ENCODE data around the gene SLC8A1.

Gene SLC8A1

DNA sequence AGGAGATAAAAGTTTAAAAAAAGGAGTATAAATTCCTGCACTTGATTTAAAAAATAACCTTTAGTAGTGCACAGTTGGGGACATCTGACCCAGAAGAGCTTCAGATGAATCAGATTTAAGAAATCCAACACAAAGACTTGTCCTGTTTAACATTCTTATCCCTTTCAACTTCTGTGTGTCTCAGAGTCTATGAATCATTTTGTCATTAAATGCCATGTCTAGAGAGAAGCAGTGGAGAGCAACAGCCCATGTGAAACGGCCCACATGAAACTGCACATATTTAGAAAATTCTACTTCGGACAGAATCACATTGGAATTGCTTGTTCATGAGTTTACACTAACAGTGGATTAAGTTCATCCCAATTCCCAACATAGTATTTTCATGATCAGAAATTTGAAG lies 278.6 kb downstream of the SLC8A1 start:
- TF ChIP-seq, protein P1, sequence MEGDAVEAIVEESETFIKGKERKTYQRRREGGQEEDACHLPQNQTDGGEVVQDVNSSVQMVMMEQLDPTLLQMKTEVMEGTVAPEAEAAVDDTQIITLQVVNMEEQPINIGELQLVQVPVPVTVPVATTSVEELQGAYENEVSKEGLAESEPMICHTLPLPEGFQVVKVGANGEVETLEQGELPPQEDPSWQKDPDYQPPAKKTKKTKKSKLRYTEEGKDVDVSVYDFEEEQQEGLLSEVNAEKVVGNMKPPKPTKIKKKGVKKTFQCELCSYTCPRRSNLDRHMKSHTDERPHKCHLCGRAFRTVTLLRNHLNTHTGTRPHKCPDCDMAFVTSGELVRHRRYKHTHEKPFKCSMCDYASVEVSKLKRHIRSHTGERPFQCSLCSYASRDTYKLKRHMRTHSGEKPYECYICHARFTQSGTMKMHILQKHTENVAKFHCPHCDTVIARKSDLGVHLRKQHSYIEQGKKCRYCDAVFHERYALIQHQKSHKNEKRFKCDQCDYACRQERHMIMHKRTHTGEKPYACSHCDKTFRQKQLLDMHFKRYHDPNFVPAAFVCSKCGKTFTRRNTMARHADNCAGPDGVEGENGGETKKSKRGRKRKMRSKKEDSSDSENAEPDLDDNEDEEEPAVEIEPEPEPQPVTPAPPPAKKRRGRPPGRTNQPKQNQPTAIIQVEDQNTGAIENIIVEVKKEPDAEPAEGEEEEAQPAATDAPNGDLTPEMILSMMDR (IDR thresholded peaks at IDR 0.05; ENCODE audit: low read depth, low read length, missing control alignments) = no peak
- no peak overlapping the region for H3K4me3 ChIP-seq (ENCODE audit: low read depth, low read length)
- DNase-seq (ENCODE audit: low read depth) = no peak

DNA sequence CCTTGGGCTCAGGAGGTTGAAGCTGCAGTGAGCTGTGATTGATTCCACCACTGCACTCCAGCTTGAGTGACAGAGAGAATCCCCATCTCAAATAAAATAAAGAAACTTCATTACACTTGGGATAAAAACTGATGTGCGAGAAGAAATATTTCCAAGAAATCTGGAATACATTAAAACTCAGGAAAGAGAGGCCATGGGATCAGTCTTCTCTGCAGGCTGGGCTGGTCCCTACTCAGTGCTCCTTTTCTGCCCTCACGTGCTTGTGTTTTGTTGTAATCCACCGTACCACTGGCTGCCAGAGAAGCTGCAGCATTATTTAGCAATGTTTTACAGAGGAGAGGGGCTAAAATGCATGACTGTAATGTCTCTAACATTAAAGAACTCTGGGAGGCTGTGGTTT lies 282.0 kb downstream of the SLC8A1 start:
- no peak overlapping the region for H3K4me3 ChIP-seq (ENCODE audit: low read depth, low read length)
- no peak for DNase-seq (ENCODE audit: low read depth)
- TF ChIP-seq, protein P1 (IDR thresholded peaks at IDR 0.05; ENCODE audit: low read depth, low read length, missing control alignments) = no peak

DNA sequence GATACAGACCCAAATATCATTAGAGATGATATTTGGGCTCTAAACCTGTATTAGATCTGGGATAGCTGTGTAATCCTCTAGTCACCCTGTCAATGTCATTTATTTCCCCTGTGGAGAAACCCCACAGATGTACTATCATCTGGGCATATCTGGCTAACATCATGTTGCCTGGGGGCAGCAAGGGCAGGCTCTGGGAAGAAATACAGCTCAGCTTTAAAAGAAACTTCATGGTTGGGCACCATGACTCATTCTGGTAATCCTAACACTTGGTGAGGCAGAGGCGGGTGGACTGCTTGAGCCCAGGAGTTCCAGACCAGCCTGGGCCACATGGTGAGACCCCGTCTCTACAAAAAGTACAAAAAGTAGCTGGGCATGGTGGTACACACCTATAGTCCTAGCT lies 282.5 kb downstream of the SLC8A1 start:
- TF ChIP-seq, protein P1 (IDR thresholded peaks at IDR 0.05; ENCODE audit: low read depth, low read length, missing control alignments) = no peak
- no peak overlapping the region for H3K4me3 ChIP-seq (ENCODE audit: low read depth, low read length)
- no peak for DNase-seq (ENCODE audit: low read depth)

DNA sequence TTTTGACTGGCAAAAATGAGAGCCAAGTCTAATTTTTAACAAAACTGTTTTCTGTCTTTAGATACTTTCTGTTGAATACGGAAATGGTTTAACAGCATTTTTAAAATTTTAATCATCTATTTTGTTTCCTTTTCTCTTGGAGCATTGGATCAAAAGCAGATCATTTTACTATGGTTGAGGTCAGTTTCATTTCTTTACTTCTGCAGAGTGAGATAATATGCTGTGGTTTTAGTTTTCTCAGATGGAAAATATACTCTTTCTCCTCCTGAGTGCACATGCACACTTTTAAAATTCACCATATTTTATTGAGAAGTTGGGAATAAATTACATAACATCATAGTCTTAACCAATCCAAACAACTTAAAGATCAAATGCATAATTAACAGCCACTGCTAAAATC lies 283.3 kb downstream of the SLC8A1 start:
- H3K4me3 ChIP-seq (ENCODE audit: low read depth, low read length) = no peak overlapping the region
- DNase-seq (ENCODE audit: low read depth) = no peak

DNA sequence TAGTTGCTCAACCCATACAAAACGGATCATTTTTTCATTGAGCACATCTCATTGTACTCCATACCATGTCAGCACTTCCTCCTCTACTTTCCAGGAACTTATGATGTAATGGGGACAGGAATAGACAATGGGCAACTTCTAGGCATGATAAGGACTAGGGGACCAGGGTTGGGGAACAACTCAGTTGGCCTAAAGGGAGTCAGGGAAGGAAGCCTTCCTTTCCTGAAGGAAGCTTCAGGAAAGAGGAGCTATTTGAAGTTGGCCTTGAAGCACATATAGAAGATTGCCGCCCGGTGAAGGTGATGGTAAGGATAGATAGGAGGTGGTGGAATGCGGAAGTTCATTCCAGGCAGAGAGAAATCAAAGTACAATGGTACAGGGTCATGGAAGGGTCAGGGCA lies 283.9 kb downstream of the SLC8A1 start:
- TF ChIP-seq, protein P1 (IDR thresholded peaks at IDR 0.05; ENCODE audit: low read depth, low read length, missing control alignments) = no peak
- no peak for DNase-seq (ENCODE audit: low read depth)

More for the DNA sequence above, 283.3 kb downstream of the SLC8A1 start:
- TF ChIP-seq, protein P1 (IDR thresholded peaks at IDR 0.05; ENCODE audit: low read depth, low read length, missing control alignments) = no peak

DNA sequence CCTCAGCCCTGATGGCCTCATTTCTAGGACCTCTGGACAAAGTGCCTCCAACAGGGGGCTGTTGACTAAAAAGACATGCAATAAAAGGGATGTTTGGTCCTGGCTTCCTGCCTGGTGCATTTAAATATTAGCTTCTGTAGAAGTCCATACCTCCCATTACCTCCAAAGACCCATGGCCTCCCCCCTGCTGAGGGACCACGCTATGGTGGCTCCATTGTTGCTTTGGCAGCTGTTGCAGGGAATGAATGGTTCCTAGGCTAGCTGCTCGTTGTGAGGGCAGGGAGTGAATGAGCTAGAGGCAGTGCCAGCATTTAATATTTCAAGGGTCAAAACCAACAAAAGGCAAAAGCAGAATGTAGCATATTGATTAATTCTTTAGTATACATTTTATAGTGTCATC lies 285.9 kb downstream of the SLC8A1 start:
- TF ChIP-seq, protein P1 (IDR thresholded peaks at IDR 0.05; ENCODE audit: low read depth, low read length, missing control alignments) = no peak
- no peak for DNase-seq (ENCODE audit: low read depth)
- no peak overlapping the region for H3K4me3 ChIP-seq (ENCODE audit: low read depth, low read length)

More for the DNA sequence above, 283.9 kb downstream of the SLC8A1 start:
- no peak overlapping the region for H3K4me3 ChIP-seq (ENCODE audit: low read depth, low read length)

DNA sequence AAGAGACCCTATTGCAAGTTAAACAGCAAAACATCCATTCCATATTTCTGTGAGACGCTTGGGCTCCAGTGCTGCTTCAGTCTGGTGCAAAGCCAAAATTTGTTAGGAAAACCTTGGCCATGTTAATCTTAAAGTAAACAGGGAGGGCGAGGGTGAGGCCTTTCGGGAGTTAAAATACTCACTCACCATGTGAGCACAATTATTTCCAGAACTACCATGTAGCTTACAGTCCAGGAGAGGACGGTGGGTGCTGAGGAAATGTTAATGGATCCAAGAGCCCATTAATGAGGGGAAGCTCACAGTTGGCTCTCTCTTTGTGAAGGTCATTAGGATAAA lies 286.4 kb downstream of the SLC8A1 start:
- DNase-seq (ENCODE audit: low read depth) = no peak
- TF ChIP-seq, protein P1 (IDR thresholded peaks at IDR 0.05; ENCODE audit: low read depth, low read length, missing control alignments) = no peak
- H3K4me3 ChIP-seq (ENCODE audit: low read depth, low read length) = no peak overlapping the region

All from GM12864 (cell line).